PC-9 (cell line): ENCODE results near the gene LRRC7.

ENCODE experiments used
- CTCF ChIP-seq: fragments of 200-600 bp; sonication (generic); conservative IDR thresholded peaks from 2 replicates; pipeline ENCODE4 v1.6.1; 2017; ENCODE audit warnings: mixed run types, antibody characterized with exemption, mild to moderate bottlenecking, moderate library complexity
- EZH2 ChIP-seq: fragments of 200-600 bp; sonication (generic); IDR thresholded peaks from 2 replicates; pipeline ENCODE4 v1.8.0; 2017; ENCODE audit warnings: antibody characterized with exemption, low read depth

GRCh38 chr1:70033936-70034335, 466.2 kb downstream of the LRRC7 start:
- no peak for TF ChIP-seq CTCF
- TF ChIP-seq EZH2, result no peak
